Stomach (tissue), 4 donors: ENCODE data around the gene GPS2.

Source experiments
- EP300 ChIP-seq: sonication (generic); formaldehyde crosslinking; IDR thresholded peaks from one replicate; pipeline ENCODE4 v1.6.1; 2017; ENCODE audit warnings: antibody characterized with exemption
- POLR2A ChIP-seq, 4 donors: fragments of 450-650 bp; IDR thresholded peaks; one replicate each; pipeline ENCODE4 v1.6.1; 2016; ENCODE audit warnings: antibody characterized with exemption in 4 of 4, control low read depth in 2 of 4, mild to moderate bottlenecking in 1 of 4, moderate library complexity in 1 of 4
- POLR2AphosphoS5 ChIP-seq, 3 donors: sonication (generic); formaldehyde crosslinking; IDR thresholded peaks; one replicate each; pipeline ENCODE4 v1.6.1; 2016; ENCODE audit warnings: antibody characterized with exemption in 3 of 3
- TF ChIP-seq, protein P1 (sequence below), 7 experiments: fragments of 450-650 bp in 4 of 7; fragments of 200-600 bp in 3 of 7; sonication (generic) in 3 of 7; IDR thresholded peaks; one replicate each; pipeline ENCODE4 v1.5.1; 2016 to 2019; ENCODE audit warnings: antibody characterized with exemption in 7 of 7, control low read depth in 2 of 7, mild to moderate bottlenecking in 1 of 7

GRCh38 chr17:7351665-7352502 is 36.7 kb upstream of the GPS2 start, which contains the start of gene KCTD11:
- TF ChIP-seq POLR2A (IDR thresholded peaks at IDR 0.05), result no peak
- TF ChIP-seq, protein P1, sequence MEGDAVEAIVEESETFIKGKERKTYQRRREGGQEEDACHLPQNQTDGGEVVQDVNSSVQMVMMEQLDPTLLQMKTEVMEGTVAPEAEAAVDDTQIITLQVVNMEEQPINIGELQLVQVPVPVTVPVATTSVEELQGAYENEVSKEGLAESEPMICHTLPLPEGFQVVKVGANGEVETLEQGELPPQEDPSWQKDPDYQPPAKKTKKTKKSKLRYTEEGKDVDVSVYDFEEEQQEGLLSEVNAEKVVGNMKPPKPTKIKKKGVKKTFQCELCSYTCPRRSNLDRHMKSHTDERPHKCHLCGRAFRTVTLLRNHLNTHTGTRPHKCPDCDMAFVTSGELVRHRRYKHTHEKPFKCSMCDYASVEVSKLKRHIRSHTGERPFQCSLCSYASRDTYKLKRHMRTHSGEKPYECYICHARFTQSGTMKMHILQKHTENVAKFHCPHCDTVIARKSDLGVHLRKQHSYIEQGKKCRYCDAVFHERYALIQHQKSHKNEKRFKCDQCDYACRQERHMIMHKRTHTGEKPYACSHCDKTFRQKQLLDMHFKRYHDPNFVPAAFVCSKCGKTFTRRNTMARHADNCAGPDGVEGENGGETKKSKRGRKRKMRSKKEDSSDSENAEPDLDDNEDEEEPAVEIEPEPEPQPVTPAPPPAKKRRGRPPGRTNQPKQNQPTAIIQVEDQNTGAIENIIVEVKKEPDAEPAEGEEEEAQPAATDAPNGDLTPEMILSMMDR (IDR thresholded peaks at IDR 0.05), result peak in 2 of 7 experiments; percentile 31 to 41
- peak; percentile 17 to 95 (median 87) for TF ChIP-seq POLR2AphosphoS5 (IDR thresholded peaks at IDR 0.05)
- no peak for TF ChIP-seq EP300
